Measurements from ENCODE around the gene ARHGEF33. TPM values are rescaled to one million over a fixed set of nuclear protein-coding genes. Genes with fewer than 3 reads are reported as not detected.

The ARHGEF33 gene
- total RNA-seq, 2 experiments from 2014 or later = 0.38 TPM; not detected in 1

DNA sequence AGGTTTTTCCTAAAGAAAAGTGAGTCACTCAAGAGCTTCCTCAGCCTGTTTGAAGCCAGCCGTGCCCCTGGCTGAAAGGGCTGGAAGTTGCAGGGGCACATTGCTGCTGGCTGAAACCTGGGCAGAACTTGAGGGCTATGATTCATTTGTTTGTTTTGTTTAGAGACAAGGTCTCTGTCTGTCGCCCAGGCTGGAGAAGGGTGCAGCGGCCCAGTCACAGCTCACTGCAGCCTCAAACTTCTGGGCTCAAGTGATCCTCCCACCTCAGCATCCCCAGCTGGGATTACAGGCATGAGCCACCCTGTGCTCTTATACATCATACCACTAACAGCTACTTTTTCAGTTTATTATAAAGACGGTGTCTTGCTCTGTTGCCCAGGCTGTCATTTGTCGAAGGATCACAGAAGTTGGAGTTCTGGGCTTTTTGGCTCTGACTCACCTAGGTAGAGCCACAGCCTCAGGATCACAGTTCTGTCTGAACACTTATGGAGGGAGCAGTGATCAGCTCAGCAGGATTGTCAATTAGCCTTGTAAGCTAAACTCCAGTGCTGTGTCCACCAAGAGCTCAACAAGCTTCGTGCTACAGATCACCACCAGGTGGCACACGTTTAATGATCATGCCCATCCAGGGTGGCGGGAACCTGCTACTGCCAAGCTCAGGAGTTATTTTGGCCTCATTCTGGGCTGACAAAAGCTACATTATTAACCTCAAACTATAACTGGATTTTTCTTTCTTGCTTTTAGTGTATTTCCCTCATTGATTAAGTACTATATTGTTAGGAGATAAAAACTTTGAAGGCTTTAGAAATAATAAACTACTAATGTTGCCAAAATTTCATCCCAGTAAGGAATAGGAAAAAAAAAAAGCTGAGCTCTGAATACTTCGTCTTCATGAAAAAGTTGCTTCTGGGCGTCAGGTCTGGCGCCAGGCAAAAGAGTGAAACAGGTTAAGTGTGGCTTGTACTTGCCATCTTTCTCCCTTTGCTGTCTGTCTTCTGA, 57.9 kb downstream of the ARHGEF33 start:
- TF ChIP-seq CTCF (conservative IDR thresholded peaks at IDR 0.05; ENCODE audit: low read length) (peak; percentile 90), EZH2phosphoT487 (IDR thresholded peaks at IDR 0.05; ENCODE audit: borderline replicate concordance, low read depth, low read length) (no peak)
- Histone ChIP-seq H3K9me2 (ENCODE audit: insufficient read depth, low read length) (no peaks in the 10 kb centered on the region), H3K4me2 (ENCODE audit: low read length) (no peak overlapping the region), H3K27ac (ENCODE audit: low read depth, low read length, poor library complexity, severe bottlenecking) (no peak overlapping the region), H2AFZ (ENCODE audit: low read length) (peak overlapping the region; percentile 14; the same call in 1 of the 2 replicates), H3K79me2 (ENCODE audit: insufficient read depth, low read depth, low read length) (no peaks in the 10 kb centered on the region), H3K36me3 (ENCODE audit: insufficient read depth, low read length) (no peaks in the 10 kb centered on the region), H3K4me3 (ENCODE audit: low read depth, low read length, poor library complexity, severe bottlenecking) (no peak overlapping the region), H3K4me1 (ENCODE audit: insufficient read depth, low read length, poor library complexity, severe bottlenecking) (no peaks in the 10 kb centered on the region), H4K20me1 (ENCODE audit: insufficient read depth, low read length) (no peaks in the 10 kb centered on the region), H3K9me3 (ENCODE audit: low read length) (no peaks in the 10 kb centered on the region)
- CTCF ChIA-PET (ENCODE audit: unreplicated experiment) = interaction anchor here (0.6 to 2.6 kb wide), 5 partner anchors 8 to 285 kb away, joined by 3 to 31 read pairs (median 3); no protein-coding TSS in a partner anchor
- no TSS peak for BruUV-seq (replicated peaks)
- intact Hi-C loops (cut with micrococcal nuclease; ENCODE audit: unreplicated experiment) = loop anchor here (1.0 to 10.0 kb wide), 3 partner anchors 110 to 777 kb away; no protein-coding TSS in a partner anchor
- POLR2A ChIA-PET = interaction anchor here (0.6 to 2.9 kb wide), 11 partner anchors 13 to 1690 kb away, joined by 3 to 13 read pairs (median 4); no protein-coding TSS in a partner anchor
- DNase-seq (ENCODE audit: low spot score) = peak; percentile 84

DNA sequence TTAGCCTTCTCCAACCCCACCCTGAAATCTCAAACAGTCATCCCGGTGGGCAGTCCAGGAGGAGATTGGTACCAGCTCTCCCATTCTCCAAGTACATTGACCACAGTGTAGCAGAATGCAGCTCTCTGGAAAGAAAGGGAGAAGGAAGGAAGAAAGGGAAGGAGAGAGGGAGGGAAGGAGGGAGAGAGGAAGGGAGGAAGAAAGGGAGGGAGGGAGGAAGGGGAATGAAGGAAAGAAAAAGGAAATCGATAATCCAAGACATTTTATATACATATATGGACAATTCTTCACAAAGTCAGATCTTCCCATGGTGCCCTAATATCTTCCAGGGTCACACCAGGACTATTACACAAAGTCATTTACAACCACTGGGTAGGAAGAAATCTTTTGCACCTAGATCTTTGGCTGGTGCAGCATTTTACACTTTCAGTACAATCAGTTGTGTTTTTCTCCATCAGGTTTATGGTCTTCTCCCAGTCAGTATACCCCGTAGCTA, 58.8 kb downstream of the ARHGEF33 start:
- ChIA-PET POLR2A (interaction anchor here (0.5 to 1.0 kb wide), 5 partner anchors 13 to 511 kb away, joined by 3 to 8 read pairs (median 3); no protein-coding TSS in a partner anchor), CTCF (ENCODE audit: unreplicated experiment) (interaction anchor here (1.3 to 2.6 kb wide), 2 partner anchors 15 to 281 kb away, joined by 4 to 31 read pairs; no protein-coding TSS in a partner anchor)
- TF ChIP-seq CTCF (conservative IDR thresholded peaks at IDR 0.05; ENCODE audit: low read length) = no peak
- no peak for TF ChIP-seq EZH2phosphoT487 (IDR thresholded peaks at IDR 0.05; ENCODE audit: borderline replicate concordance, low read depth, low read length)
- peak overlapping the region; percentile 14; the same call in 1 of the 2 replicates for H2AFZ ChIP-seq (ENCODE audit: low read length)
- H3K36me3 ChIP-seq (ENCODE audit: insufficient read depth, low read length) = no peaks in the 10 kb centered on the region
- no peaks in the 10 kb centered on the region for H4K20me1 ChIP-seq (ENCODE audit: insufficient read depth, low read length)
- no peak overlapping the region for H3K4me3 ChIP-seq (ENCODE audit: low read depth, low read length, poor library complexity, severe bottlenecking)
- H3K9me2 ChIP-seq (ENCODE audit: insufficient read depth, low read length) = no peaks in the 10 kb centered on the region
- H3K27ac ChIP-seq (ENCODE audit: low read depth, low read length, poor library complexity, severe bottlenecking) = no peak overlapping the region
- no peak overlapping the region for H3K4me2 ChIP-seq (ENCODE audit: low read length)
- no peaks in the 10 kb centered on the region for H3K4me1 ChIP-seq (ENCODE audit: insufficient read depth, low read length, poor library complexity, severe bottlenecking)
- no peaks in the 10 kb centered on the region for H3K9me3 ChIP-seq (ENCODE audit: low read length)
- no peaks in the 10 kb centered on the region for H3K79me2 ChIP-seq (ENCODE audit: insufficient read depth, low read depth, low read length)
- DNase-seq (ENCODE audit: low spot score) = no peak
- no TSS peak for BruUV-seq (replicated peaks)
- intact Hi-C loops (cut with micrococcal nuclease; ENCODE audit: unreplicated experiment) = loop anchor here (5.0 to 10.0 kb wide), 2 partner anchors 109 to 776 kb away; no protein-coding TSS in a partner anchor
